HG03442 (cell line): ENCODE results near the gene OPA3.

ENCODE experiments used
- ATAC-seq: cut with Tn5 transposase; IDR thresholded peaks from one replicate; pipeline ENCODE4 v1.9.1; 2021; ENCODE audit warnings: mild to moderate bottlenecking, moderate library complexity; ENCODE audit not compliant: unreplicated experiment

The OPA3 gene

DNA sequence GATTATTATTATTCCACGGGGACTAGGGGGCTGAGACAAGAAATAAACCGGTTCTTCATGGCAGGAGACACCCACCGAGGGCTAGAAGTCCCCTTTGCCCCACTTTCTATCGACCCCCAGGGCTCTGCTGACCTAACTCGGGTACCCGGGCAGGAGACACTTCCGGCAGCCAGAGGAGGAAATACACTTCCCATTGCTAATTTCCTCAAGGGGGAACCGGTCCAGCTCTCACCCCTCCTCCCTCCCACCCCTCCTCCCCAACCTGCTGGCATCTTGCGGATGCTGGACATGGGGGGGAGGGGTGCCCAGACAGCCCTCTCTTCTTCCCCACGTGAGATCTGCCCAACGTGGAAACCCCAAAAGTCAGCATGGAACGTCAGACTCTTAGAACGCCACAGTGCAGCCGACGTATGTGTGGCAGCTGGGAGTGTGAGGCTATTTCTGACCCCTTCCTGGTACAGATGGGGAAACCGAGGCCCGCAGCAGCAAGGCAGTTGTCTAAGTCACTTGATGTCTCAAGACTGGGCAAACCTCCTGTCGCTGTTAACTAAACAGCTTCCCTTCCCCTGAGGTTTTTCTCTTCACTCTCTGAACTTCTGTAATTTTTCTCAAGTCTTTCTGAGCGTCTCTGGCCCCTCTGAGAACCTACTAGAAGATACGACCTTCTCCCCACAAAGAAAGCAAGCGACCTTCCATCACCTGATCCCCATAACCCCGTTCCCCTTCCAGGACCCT lies 13.8 kb upstream of the OPA3 start:
- ATAC-seq = no peak

DNA sequence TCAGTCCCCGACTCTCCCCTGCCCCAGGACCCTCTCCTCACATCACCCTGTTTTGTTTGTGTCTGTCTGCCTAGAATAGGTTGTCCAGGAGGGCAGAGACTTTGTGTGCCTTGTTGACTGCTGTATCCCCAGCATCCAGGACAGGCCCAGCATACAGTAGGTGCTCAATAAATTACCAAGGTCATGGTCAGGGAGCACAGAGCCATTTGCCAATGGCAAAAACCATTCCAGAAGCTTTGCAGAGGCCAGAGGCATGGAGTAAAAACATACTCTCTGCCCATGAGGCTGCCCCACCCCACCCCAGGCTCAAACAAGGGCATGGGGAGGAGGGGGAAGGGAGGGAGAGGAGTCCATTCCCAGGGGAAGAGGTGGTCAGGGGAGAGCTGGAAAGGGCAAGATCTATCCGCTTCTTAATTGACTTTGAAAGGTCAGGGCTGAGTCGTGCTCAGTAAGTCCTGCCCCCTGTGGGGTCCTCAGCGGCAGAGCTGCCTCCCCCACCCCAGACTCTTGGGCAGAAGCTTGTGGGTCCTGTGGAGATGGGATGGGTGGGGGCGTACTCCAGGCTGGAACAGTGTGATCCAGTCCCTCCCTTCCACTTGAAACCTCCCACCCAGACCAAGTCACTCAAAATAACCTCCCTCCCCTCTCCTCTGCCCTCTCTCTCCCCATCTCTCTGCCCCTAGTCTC lies 13.0 kb upstream of the OPA3 start:
- ATAC-seq = no peak

DNA sequence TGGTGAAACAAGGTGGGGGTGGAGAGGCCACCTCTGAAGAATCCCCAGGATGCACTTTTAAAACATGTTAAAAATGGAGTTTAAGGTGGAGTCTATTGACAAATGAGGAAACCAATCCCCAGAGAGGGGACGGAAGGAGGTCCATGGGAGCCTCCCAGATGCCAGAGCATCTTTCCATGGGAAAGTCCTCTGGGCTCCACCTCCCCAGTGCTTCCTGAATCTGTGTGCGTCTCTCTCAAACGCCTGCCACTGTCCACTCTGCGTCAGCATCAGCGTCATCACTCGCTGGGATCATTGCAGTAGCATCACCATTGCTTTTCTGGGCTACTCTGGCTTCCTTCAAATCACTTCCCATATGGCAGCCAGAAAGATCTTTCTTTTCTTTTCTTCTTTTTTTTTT lies 11.2 kb upstream of the OPA3 start:
- ATAC-seq = no peak

DNA sequence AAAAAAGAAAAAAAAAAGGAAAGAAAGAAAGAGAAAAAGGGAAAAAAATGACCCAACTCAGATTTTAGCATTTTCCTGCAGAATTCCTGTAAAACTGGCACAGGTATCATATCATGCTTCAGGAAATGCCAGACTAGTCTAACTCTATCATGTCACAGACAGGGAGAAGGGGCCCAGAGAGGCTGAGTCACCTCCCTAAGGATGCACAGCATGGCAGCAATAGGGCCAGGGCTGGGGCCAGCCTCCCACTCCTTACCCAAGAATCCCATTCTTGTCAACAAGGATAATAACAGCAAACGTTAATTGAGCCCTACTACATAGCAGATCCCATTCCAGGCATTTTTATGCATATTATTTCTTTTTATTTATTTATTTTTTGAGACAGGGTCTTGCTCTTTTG lies 8.9 kb upstream of the OPA3 start:
- ATAC-seq = no peak

DNA sequence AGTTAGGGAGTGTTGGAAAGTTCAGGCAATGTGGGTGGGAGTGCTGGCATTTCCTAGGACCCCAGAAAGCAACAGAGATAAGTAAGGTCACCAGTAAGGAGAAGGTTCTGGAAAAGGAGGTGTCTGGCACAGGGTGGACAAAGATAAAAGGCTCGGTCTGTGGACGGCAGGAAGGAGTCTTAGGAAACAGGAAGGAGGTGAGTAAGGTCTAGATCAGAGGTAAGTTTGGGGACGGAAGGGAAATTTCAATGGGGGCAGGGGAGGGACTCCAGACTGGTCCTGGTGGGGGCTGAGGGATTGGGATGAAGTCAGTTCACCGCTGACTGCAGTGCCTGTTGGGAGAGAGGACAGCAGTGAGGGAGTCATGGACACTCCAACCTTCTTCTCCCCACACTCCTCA lies 7.8 kb upstream of the OPA3 start:
- ATAC-seq = no peak

DNA sequence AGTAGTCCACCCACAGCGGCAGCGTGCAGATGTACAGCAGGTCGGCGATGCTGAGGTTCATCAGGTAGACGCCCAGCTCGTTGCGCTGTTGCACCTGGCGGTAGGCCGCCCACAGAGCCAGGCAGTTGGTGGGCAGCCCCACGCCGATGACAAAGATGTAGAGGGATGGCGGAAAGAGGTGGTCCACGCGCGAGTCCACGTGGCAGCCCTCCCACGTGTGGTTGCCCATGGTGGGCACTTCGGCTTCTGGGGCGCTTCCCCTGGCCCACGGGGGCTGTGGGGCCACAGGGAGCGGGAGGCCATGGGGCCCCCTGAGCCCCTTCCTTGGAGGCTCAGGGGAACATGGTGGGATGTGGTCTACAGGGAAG lies 7.0 kb upstream of the OPA3 start:
- no peak for ATAC-seq

DNA sequence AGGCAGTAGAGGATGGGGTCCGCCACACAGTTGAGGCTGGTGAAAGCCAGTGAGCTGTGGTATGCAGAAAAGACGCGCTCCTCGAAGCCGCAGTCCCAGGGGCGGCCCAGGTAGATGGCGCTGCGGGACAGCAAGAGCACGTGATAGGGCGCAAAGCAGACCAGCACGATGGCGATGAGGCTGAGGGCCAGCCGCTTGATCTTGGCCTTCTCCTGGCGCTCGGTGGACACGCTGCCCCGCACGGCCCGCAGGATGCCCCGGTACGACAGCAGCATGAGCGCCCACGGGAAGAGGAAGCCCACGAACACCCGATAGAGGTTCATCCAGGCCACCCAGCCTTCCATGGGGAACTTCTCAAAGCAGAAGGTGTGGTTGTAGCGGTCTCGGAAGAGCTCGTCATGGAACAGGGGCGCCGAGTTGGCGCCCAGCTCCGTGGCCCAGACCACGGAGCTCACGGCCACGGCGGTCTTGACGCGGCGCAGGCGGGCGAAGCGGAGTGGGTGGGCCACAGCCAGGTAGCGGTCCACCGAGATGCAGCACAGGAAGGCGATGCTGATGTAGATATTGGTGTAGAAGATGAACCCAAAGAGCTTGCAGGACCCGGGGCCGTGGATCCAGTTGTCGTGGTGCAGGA lies 6.5 kb upstream of the OPA3 start:
- no peak for ATAC-seq

DNA sequence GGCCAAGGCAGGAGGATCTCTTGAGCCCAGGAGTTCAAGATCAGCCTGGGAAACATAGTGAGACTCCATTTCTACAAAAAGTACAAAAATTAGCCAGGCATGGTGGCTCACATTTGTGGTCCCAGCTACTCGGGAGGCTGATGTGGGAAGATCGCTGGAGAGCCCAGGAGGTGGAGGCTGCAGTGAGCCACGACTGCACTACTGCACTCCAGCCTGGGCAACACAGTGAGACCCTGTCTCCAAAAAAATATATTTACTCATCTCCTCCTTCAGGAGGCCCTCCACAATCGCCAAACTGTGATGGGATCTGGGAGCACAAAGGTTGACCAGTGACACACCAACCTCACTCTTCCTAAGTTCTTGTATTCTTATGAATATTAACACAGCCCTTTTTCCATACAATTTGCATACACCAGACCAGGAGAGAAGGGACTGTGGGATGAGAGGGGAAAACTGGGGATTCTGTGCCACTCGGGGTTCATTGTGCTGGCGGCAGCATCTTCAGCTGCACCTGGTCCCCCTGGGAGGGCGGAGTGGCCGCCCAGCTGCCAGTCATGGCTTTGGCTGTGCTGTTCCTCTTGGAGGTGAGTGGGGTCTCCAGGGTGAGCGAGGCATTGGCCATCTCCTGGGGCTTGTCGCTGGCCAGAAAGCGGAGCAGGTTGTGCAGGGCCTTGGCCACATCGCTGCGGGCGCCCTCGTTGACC lies 5.8 kb upstream of the OPA3 start:
- no peak for ATAC-seq

DNA sequence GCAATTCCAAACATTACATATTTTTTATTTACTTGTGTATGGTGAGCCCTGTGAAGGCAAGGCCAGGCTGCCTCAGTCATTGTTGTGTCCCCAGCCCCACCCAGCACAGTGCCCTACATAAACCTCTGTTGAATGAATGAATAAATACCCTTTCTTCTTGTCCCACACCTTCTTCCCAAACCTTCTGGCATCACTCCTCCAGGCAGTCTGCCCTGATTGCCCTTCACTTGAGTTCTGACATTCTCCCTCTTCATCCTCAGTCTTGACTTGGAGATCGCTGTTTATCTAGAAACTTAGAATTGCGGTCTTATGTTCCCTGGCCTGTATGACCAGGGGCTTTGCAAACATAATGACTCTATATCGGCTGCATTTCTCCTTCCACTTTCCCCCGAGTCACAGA lies 5.2 kb upstream of the OPA3 start:
- no peak for ATAC-seq

DNA sequence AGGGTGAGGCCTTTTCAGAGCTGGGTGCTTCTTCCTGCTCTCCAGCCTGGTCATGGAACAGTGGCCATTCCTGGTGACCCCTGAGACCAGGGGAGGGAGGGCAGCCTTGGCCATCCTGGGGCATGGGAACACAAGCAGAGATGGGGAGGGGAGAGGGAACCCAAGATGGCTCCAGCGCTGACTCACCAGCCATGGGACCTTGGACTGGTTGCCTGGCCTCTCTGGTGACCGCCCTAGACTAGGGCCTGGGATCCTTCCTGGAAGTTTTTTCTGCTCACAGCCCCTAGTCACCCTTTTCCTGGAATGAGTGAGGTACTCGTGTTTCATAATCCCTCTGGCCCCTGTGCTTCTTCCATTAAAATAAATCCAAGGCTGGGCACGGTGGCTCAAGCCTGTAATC lies 3.3 kb upstream of the OPA3 start:
- ATAC-seq = no peak

DNA sequence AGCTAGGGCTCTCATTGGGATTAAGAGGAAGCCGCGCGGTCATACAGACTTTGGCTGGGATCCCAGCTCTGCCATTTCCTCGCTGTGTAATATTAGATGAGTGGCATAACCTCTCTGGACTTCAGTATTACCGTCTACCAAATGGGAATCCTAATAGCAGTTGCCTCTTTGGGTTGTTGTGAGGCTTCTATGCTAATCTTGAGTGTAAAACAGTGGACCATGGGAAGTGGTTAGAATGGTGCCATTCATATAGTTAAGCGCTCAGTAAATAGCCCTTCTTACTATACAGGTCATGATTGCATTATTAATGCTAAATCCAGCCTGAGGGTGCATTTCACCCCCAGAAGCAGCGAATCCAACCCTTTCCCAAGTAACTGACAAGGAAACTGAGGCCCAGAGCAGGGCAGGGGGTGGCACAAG lies 566 bp upstream of the OPA3 start:
- no peak for ATAC-seq

DNA sequence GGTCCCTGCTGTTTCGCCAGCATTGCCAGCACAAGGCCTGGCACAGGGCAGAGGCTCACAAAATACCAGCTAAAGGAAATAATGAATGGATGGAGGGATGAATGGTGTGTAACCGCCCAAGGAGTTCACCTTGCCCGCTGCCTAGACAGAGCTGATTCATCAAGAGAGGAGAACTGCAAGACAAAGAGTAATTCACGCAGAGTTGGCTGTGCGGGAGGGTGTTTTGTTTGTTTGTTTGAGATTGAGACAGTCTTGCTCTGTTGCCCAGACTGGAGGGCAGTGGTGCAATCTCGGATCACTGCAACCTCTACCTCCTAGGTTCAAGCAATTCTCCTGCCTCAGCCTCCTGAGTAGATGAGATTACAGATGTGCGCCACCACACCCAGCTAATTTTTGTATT lies 3.0 kb downstream of the OPA3 start:
- ATAC-seq = no peak

DNA sequence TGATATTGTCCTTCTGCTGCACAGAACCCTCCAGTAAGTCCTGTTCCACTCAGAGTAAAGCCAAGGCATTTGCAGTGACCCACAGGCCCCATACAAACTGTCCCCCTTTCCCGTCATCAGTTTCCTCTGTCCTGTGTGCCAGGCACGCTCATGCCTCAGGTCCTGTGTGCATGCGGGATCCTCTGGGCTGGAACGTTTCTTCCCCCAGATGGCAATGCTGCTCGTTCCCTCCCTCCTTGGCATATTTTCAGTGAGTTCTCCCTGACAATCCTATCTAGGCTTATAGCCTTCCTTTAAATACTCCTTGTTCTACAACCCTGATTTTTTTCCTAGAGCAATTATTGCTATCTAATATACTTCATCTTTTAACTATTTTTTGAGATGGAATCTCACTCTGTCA lies 5.7 kb downstream of the OPA3 start:
- no peak for ATAC-seq

DNA sequence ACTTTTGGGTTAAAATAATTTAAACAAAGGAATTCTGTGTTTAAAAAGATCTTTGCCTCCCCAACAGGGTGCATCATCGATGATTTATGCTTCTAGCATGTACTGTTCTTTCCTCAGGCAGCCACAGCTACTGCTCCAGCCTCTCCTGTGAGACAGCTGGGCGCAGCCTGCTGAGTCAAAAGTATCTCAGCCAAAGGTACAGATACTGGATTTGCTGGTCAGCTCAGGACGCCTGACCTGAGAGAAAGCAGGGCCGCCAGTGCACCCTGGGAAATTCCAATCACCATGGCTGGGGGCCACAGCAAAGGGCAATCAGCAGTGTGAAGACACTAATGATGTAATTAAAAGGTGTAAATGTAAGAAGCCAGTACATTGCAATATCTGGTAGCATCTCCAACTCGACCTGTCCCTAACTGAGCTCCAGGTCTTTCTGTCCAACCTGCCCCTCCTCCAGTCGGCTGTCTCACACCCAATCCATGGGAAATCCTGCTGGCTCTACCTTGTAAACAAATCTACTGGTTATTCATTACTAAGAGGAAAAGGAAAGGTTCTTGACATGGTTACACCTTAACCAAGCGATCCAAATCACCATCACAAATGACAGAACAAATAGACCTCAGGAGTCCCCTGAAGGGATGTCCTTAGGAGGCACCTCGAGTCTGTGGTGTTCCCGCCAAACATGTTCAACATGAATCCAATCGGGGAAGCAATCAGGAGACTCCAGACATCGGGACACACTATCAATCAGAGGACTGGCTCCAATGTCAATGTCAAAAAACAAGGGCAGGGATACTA lies 7.3 kb downstream of the OPA3 start:
- no peak for ATAC-seq

DNA sequence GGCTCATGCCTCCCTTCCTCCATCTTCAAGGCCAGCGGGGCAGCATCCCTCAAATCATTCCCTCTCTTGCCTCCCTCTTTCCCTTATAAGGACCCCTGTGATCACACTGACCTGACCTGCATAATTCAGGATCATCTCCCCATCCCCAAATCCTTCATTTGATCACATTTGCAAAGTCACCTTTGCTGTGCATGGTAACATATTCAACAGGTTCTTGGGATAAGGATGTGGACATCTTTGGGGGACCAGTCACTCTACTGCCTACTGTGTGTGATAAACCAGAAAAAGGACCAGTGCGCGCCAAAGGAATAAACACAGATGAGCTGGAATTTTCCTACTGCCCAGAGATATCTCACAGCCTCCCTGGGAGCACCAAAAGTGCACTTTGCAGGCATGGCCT lies 7.9 kb downstream of the OPA3 start:
- ATAC-seq = no peak

DNA sequence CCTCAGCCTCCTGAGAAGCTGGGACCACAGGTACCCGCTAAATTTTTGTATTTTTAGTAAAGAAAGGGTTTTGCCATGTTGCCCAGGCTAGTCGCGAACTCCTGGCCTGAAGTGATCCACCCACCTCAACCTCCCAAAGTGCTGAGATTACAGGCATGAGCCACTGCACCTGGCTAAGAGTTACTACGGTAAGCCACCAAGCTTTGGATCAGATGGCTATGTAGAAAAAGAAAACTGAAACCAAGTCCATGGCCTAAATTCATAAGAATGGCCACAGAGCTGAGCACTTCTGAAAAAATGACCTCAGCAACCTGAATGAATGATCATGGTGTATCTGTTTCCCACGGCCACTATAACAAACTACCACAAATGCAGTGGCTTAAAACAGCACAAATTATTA lies 9.4 kb downstream of the OPA3 start:
- ATAC-seq = no peak

DNA sequence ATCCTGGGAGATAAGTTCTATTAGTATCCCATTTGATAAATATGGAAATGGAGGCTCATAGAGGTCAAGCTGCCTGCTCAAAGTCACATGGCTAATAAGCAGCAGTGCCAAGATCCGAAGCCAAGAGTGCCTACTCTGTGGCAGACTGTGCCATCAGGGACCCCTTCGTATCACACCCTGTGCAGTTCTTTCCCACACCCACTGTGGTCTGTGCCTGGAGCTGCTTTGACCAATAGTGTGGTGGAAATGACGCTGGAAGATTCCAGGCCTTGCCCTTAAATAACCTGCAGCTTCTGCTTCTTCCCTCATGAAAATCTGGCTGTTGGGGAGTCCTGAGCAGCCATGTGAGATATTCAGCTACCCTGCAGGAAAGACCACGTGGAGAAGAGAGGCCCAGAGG lies 10.1 kb downstream of the OPA3 start:
- no peak for ATAC-seq

DNA sequence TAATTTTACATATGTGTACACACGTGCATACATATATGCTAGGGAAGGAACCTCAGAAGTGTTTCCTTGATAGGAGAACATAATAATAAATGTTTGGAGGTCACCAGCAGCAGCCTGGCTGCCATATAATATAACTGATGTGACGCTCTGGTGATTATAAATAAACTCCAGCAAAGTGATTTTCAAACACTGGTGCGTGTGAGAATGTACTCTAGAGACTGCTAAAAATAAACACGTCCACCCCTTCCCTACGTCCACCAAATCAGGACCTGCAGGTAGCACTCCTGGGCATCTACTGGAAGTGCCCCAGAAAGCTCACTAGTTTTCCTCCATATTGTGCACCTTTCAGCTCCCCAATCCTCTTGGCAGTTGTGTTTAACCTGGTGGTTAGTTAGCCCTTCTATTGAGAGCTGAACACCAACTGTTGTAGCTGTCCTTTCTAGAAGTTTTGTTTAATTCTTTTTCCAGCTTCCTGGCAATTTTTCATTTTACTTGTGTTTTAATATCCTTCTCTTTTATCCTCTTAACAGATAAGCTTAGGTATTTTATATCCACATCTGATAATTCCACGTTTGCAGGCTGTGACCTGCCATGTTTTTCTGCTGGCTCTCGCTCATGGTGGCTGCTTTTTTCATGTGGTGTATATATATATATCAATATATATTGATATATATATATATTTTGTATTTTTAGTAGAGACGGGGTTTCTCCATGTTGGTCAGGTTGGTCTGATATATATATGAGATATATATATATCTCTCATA lies 13.0 kb downstream of the OPA3 start:
- no peak for ATAC-seq

DNA sequence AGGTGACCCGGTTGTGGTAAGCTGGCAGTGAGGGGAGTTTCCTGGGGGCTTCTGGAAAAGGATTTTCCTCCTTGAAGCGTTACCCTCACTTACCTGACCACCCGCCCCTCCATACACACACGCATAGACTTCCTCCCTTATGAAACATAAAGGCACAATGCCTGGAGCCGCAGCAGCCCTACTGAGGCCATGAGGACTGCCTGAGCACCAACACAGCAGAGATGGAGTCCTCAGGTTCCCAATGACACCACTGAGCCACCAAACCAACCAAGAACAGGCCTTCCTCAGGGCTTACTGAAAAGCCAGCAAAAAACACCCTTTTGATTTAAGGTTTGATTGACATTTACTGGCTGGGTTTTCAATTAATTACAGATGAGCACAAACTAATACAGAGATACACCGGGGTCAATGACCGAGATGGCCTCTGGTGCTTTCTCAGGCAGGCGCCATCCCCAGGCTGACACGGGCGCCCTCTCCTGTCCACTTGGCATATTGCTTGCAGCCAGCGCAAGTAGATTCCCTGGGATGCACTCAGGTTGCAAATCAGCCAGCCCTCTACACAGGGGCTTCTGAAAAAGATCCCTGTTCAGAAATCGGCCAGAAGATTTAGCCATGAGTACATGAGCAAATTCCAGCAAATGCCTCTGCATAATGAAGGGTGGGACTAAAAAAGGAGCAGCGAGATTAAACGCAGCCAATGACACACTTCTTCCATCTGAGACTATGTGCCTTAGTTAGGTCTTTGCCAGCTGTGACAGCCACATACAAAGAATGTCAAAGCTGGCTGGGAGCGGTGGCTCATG lies 14.8 kb downstream of the OPA3 start:
- ATAC-seq = no peak
